OCI-LY1 (cell line): ENCODE measurements around the gene MNX1.

Experiments used
- H2AFZ ChIP-seq: fragments of 200-600 bp; sonication (generic), shearing (Covaris generic); 2 replicates; pipeline ENCODE4 v1.6.0; 2014; ENCODE audit warnings: antibody characterized with exemption, mild to moderate bottlenecking, low read length
- H3F3A ChIP-seq: fragments of 200-600 bp; sonication (generic), shearing (Covaris generic); 2 replicates; pipeline ENCODE4 v1.6.0; 2014; ENCODE audit warnings: mild to moderate bottlenecking, antibody characterized with exemption, low read length, moderate library complexity; ENCODE audit not compliant: insufficient read depth
- H3K27ac ChIP-seq: fragments of 200-600 bp; sonication (generic); 2 replicates; pipeline ENCODE4 v1.5.1; 2014; ENCODE audit warnings: low read length, mixed run types, mild to moderate bottlenecking, low read depth; ENCODE audit not compliant: poor library complexity, severe bottlenecking
- H3K27me3 ChIP-seq: fragments of 200-600 bp; sonication (generic); 2 replicates; pipeline ENCODE4 v1.6.0; 2014; ENCODE audit warnings: antibody characterized with exemption, mild to moderate bottlenecking, low read length, moderate library complexity; ENCODE audit not compliant: insufficient read depth
- H3K36me3 ChIP-seq: fragments of 200-600 bp; sonication (generic); 2 replicates; pipeline ENCODE4 v1.6.1; 2014; ENCODE audit warnings: mild to moderate bottlenecking, antibody characterized with exemption, low read length, moderate library complexity, mixed read lengths; ENCODE audit not compliant: insufficient read depth
- H3K4me1 ChIP-seq: fragments of 200-600 bp; sonication (generic); 2 replicates; pipeline ENCODE4 v1.5.1; 2014; ENCODE audit warnings: mild to moderate bottlenecking, low read length, moderate library complexity; ENCODE audit not compliant: insufficient read depth, severe bottlenecking
- H3K4me2 ChIP-seq: fragments of 200-600 bp; sonication (generic), shearing (Covaris generic); 2 replicates; pipeline ENCODE4 v1.6.1; 2014; ENCODE audit warnings: low read length
- H3K4me3 ChIP-seq: fragments of 200-600 bp; sonication (generic); 2 replicates; pipeline ENCODE4 v1.5.1; 2014; ENCODE audit warnings: low read length, low read depth, mild to moderate bottlenecking, mixed read lengths; ENCODE audit not compliant: poor library complexity, severe bottlenecking
- H3K79me2 ChIP-seq: fragments of 200-600 bp; shearing (Covaris generic); 2 replicates; pipeline ENCODE4 v1.6.1; 2016; ENCODE audit warnings: mixed run types, low read length, mixed read lengths; ENCODE audit not compliant: insufficient read depth
- H3K9ac ChIP-seq: fragments of 200-600 bp; sonication (generic), shearing (Covaris generic); 2 replicates; pipeline ENCODE4 v1.6.1; 2014; ENCODE audit warnings: mild to moderate bottlenecking, low read length, mixed read lengths
- H3K9me2 ChIP-seq: fragments of 200-600 bp; sonication (generic), shearing (Covaris generic); 2 replicates; pipeline ENCODE4 v1.6.1; 2014; ENCODE audit warnings: low read depth, mild to moderate bottlenecking, low read length, mixed read lengths
- H3K9me3 ChIP-seq: fragments of 200-600 bp; shearing (Covaris generic); 2 replicates; pipeline ENCODE4 v1.6.1; 2014; ENCODE audit warnings: low read length, mixed read lengths
- H4K20me1 ChIP-seq: fragments of 200-600 bp; sonication (generic), shearing (Covaris generic); 2 replicates; pipeline ENCODE4 v1.6.0; 2016; ENCODE audit warnings: mild to moderate bottlenecking, low read length; ENCODE audit not compliant: insufficient read depth
- CTCF ChIP-seq: fragments of 200-600 bp; sonication (generic), shearing (Covaris generic); IDR thresholded peaks from 2 replicates; pipeline ENCODE4 v1.5.1; 2017; ENCODE audit warnings: mild to moderate bottlenecking, antibody characterized with exemption, low read length, moderate library complexity, mixed read lengths
- EZH2 ChIP-seq: fragments of 200-600 bp; sonication (generic), shearing (Covaris generic); IDR thresholded peaks from 2 replicates; pipeline ENCODE4 v1.8.0; 2017; ENCODE audit warnings: borderline replicate concordance, mixed run types, mild to moderate bottlenecking, antibody characterized with exemption, low read length, moderate library complexity, mixed read lengths

The MNX1 gene

DNA sequence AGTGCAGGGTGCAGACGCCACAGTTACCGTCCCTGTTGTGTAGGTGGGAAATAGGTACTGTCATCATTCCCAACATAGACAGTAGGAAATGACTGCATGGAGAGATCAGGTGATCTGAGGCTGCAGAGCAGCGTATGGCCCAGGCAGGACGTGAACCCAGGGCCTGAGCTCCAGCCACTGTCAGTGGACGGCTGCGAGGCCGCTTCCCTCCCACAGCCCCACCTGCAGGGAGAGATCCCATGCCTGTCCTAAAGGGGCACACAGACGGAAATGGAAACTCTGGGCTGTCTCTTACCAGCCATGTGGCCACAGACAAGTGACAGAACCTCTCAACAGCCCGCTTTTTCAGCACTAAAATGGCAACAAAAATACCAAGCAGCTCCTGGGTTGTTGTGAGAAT, 44.5 kb upstream of the MNX1 start:
- H3K4me3 ChIP-seq = no peak overlapping the region
- peaks cover 3% of the 10 kb centered on the region; the same call in 1 of the 2 replicates for H3K9me3 ChIP-seq
- TF ChIP-seq EZH2 (no peak), CTCF (no peak)
- H3K27ac ChIP-seq = no peak overlapping the region
- H2AFZ ChIP-seq = no peak overlapping the region
- H4K20me1 ChIP-seq = no peaks in the 10 kb centered on the region
- no peaks in the 10 kb centered on the region for H3K79me2 ChIP-seq
- H3K36me3 ChIP-seq = no peaks in the 10 kb centered on the region
- H3K27me3 ChIP-seq = peaks cover 4% of the 10 kb centered on the region; the same call in 1 of the 2 replicates
- H3F3A ChIP-seq = no peaks in the 10 kb centered on the region
- H3K9ac ChIP-seq = no peak overlapping the region
- no peaks in the 10 kb centered on the region for H3K4me1 ChIP-seq
- no peak overlapping the region for H3K4me2 ChIP-seq
- no peaks in the 10 kb centered on the region for H3K9me2 ChIP-seq

DNA sequence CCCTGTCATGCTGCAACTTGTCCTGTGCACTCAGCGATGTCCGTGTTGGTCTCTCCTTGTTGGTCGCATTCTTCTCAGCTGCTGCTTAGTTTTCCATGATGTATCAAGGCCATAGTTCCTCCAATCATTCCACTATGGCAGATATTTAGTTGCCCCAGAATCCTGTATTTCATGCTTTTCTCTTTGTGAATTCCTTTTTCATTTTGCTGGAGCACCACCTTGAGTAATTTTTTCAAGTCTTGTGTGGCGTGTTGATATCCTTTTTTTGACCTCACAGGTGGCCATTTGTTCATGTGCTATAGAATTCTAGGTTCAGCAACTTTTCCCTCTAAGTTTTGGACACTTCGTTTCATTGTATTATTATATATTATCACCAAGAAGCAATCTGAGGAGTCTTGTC, 42.7 kb upstream of the MNX1 start:
- no peaks in the 10 kb centered on the region for H3F3A ChIP-seq
- no peak overlapping the region for H2AFZ ChIP-seq
- H3K4me2 ChIP-seq = no peak overlapping the region
- no peak overlapping the region for H3K4me3 ChIP-seq
- H3K27ac ChIP-seq = no peak overlapping the region
- peaks cover 4% of the 10 kb centered on the region; the same call in 1 of the 2 replicates for H3K27me3 ChIP-seq
- H3K79me2 ChIP-seq = no peaks in the 10 kb centered on the region
- no peaks in the 10 kb centered on the region for H3K4me1 ChIP-seq
- H3K36me3 ChIP-seq = no peaks in the 10 kb centered on the region
- no peak overlapping the region for H3K9ac ChIP-seq
- no peak for TF ChIP-seq EZH2
- TF ChIP-seq CTCF = no peak
- H3K9me3 ChIP-seq = peaks cover 3% of the 10 kb centered on the region; the same call in 1 of the 2 replicates
- H3K9me2 ChIP-seq = no peaks in the 10 kb centered on the region
- H4K20me1 ChIP-seq = no peaks in the 10 kb centered on the region

GRCh38 chr7:157047148-157047547, 36.7 kb upstream of the MNX1 start:
- Histone ChIP-seq H3F3A (no peaks in the 10 kb centered on the region), H3K4me2 (no peak overlapping the region), H3K4me3 (no peak overlapping the region), H3K27me3 (no peaks in the 10 kb centered on the region; the same call in 1 of the 2 replicates), H3K4me1 (no peaks in the 10 kb centered on the region), H3K9me2 (no peaks in the 10 kb centered on the region), H3K9ac (no peak overlapping the region), H3K27ac (no peak overlapping the region), H4K20me1 (no peaks in the 10 kb centered on the region), H3K36me3 (no peaks in the 10 kb centered on the region), H3K9me3 (peaks cover under 1% of the 10 kb centered on the region; the same call in 1 of the 2 replicates), H2AFZ (no peak overlapping the region), H3K79me2 (no peaks in the 10 kb centered on the region)
- no peak for TF ChIP-seq EZH2
- TF ChIP-seq CTCF = no peak
